Cardiac muscle cell (in vitro differentiated cells and primary cell): Measurements from ENCODE around the gene KCNJ14. TPM values are rescaled to one million over a fixed set of nuclear protein-coding genes. Genes with fewer than 3 reads are reported as not detected.

Experiments
- DNase-seq, 2 donors: peaks; one replicate each; pipeline versions ENCODE4 v3.0.0 to v3.0.0-alpha.2; 2010 to 2017; ENCODE audit warnings: low read depth in 1 of 2, low spot score in 1 of 2
- H3K27ac ChIP-seq: fragments of 200-600 bp; sonication (generic); 2 replicates; pipeline ENCODE4 v1.5.1; 2016
- H3K27me3 ChIP-seq: fragments of 200-600 bp; sonication (generic); 2 replicates; pipeline ENCODE4 v1.6.0; 2016; ENCODE audit warnings: control low read depth
- H3K36me3 ChIP-seq: fragments of 200-600 bp; sonication (generic); 2 replicates; pipeline ENCODE4 v1.5.1; 2016; ENCODE audit warnings: control low read depth
- H3K4me1 ChIP-seq: fragments of 200-600 bp; sonication (generic); 2 replicates; pipeline ENCODE4 v1.8.1; 2017; ENCODE audit warnings: low read depth, mild to moderate bottlenecking, mixed run types
- H3K4me3 ChIP-seq: fragments of 200-600 bp; sonication (generic); 2 replicates; pipeline ENCODE4 v1.5.1; 2016; ENCODE audit warnings: mild to moderate bottlenecking
- H3K9me3 ChIP-seq: fragments of 200-600 bp; sonication (generic); 2 replicates; pipeline ENCODE4 v1.5.1; 2017; ENCODE audit warnings: low read depth, mild to moderate bottlenecking, control low read depth
- polyA plus RNA-seq: library from polyadenylated mRNA; unstranded; fragments of >200 nt; fragmentation: Nextera tagmentation; extraction: Ambion mirVana; gene quantifications from 2 replicates; pipeline ENCODE4 v1.2.1, GENCODE V29; 2016
- total RNA-seq: library from RNA; depleted of rRNA; stranded (reverse); fragments of >200 nt; gene quantifications from 2 replicates; pipeline ENCODE4 v1.2.3, GENCODE V29; 2016
- TF ChIP-seq, protein P1 (sequence below): IDR thresholded peaks from 2 replicates; pipeline ENCODE4 v1.5.1; 2012; ENCODE audit warnings: low read depth, mild to moderate bottlenecking, low read length

KCNJ14 gene
- 0.56 and 1.7 TPM in 2 replicates for total RNA-seq
- 0.61 and 1.5 TPM in 2 replicates for polyA plus RNA-seq

- no peak within 1 kb of the TSS for H3K27ac ChIP-seq
- no peak within 1 kb of the TSS for H3K4me3 ChIP-seq
- TF ChIP-seq, protein P1, sequence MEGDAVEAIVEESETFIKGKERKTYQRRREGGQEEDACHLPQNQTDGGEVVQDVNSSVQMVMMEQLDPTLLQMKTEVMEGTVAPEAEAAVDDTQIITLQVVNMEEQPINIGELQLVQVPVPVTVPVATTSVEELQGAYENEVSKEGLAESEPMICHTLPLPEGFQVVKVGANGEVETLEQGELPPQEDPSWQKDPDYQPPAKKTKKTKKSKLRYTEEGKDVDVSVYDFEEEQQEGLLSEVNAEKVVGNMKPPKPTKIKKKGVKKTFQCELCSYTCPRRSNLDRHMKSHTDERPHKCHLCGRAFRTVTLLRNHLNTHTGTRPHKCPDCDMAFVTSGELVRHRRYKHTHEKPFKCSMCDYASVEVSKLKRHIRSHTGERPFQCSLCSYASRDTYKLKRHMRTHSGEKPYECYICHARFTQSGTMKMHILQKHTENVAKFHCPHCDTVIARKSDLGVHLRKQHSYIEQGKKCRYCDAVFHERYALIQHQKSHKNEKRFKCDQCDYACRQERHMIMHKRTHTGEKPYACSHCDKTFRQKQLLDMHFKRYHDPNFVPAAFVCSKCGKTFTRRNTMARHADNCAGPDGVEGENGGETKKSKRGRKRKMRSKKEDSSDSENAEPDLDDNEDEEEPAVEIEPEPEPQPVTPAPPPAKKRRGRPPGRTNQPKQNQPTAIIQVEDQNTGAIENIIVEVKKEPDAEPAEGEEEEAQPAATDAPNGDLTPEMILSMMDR, result no peak
- no peaks in the 10 kb centered on the region for H3K4me1 ChIP-seq
- no peaks in the 10 kb centered on the region for H3K27me3 ChIP-seq
- no peaks in the 10 kb centered on the region for H3K9me3 ChIP-seq
- no peak for DNase-seq
- H3K36me3 ChIP-seq, result peaks cover 21% of the 10 kb centered on the region
These were observed at the start of gene KCNJ14 for GRCh38 chr19:48455171-48455907. TSS of gene KCNJ14 (plus strand) at chr19:48455574. CDS start at chr19:48461725, 6,151 bp downstream.

DNA sequence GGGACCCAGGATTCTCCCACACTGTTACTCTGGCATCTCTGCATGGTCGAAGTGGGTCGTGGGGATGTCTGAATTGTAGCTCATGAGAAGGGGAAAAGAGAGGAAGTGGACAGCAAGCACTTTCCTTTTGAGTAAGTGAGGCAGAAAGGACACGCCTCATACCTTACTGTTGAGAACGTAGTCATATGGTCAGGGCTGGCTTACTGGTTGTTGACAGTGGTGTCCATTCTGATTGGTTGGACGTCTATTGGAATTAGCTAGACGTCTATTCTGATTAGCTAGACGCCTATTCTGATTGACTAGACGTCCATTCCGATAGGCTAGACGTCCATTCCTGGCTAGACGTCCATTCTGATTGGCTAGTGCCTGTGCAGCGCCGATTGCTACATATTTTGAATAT, 49.5 kb upstream of the KCNJ14 start:
- DNase-seq, result no peak
- H3K36me3 ChIP-seq, result no peaks in the 10 kb centered on the region
- H3K4me3 ChIP-seq, result no peak overlapping the region
- no peaks in the 10 kb centered on the region for H3K4me1 ChIP-seq
- TF ChIP-seq, protein P1, result no peak
- H3K27ac ChIP-seq, result no peak overlapping the region
- no peaks in the 10 kb centered on the region for H3K9me3 ChIP-seq
- H3K27me3 ChIP-seq, result no peaks in the 10 kb centered on the region

- TF ChIP-seq, protein P1, result no peak
- no peaks in the 10 kb centered on the region for H3K9me3 ChIP-seq
- no peaks in the 10 kb centered on the region for H3K36me3 ChIP-seq
- H3K27me3 ChIP-seq, result no peaks in the 10 kb centered on the region
- no peak overlapping the region for H3K27ac ChIP-seq
- no peak for DNase-seq
- no peak overlapping the region for H3K4me3 ChIP-seq
- peaks cover 8% of the 10 kb centered on the region for H3K4me1 ChIP-seq
These were observed 41.3 kb upstream of the KCNJ14 start for GRCh38 chr19:48413879-48414587.

DNA sequence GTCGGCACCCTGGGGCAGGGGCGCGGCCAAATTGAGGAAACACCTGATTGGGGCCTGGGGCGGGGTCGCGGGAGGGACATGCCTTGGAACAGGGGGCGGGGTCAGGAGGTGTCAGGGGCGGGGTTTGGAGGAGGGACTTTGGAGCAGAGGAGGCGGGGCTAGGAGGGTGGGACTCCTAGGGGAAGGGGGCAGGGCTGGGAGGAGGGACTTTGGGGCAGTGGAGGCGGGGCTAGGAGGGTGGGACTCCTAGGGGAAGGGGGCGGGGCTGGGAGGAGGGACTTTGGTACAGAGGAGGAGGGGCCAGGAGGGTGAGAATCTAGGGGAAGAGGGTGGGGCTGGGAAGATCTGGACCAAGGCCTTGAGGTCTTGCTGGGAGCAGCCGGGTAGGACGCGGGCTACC, 40.0 kb upstream of the KCNJ14 start:
- Histone ChIP-seq H3K9me3 (no peaks in the 10 kb centered on the region), H3K27me3 (no peaks in the 10 kb centered on the region), H3K4me3 (no peak overlapping the region), H3K4me1 (peaks cover 8% of the 10 kb centered on the region), H3K36me3 (no peaks in the 10 kb centered on the region), H3K27ac (no peak overlapping the region)
- peak; percentile 57 to 66 for DNase-seq
- TF ChIP-seq, protein P1, result no peak

DNA sequence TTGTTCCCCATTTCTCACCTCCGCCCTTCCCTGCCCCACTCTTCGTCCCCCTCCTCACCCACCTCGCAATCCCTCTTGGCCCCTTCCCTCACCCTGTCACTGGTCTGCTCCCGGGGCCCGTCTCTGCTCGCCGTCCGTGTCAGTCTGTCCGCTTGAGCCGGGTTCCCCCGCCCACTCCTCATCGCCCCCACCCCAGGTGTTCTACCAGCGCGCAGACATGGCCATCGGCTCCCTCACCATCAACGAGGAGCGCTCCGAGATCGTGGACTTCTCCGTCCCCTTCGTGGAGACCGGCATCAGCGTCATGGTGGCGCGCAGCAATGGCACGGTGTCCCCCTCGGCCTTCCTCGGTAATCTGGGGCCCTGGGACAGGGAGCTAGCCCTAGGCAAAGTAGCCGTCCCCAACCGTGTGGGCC, 39.6 kb upstream of the KCNJ14 start:
- TF ChIP-seq, protein P1, result no peak
- Histone ChIP-seq H3K4me3 (no peak overlapping the region), H3K27me3 (no peaks in the 10 kb centered on the region)

More for the DNA sequence above, 39.6 kb upstream of the KCNJ14 start:
- H3K36me3 ChIP-seq, result no peaks in the 10 kb centered on the region
- no peak overlapping the region for H3K27ac ChIP-seq
- no peak for DNase-seq
- no peaks in the 10 kb centered on the region for H3K9me3 ChIP-seq
- peaks cover 8% of the 10 kb centered on the region for H3K4me1 ChIP-seq
